B cell (primary cell): ENCODE measurements around the gene SLC22A12. TPM values are rescaled to one million over a fixed set of nuclear protein-coding genes. Genes with fewer than 3 reads are reported as not detected.

Experiments
- ATAC-seq: fragments of 200-7000 bp; cut with Tn5 transposase; one replicate; pipeline ENCODE4 v1.10.0; 2021; ENCODE audit warnings: low read depth, mild to moderate bottlenecking, moderate number of reproducible peaks, moderate library complexity
- CTCF ChIA-PET: fragments of 350-600 bp; sonication (Branson Sonifier 250); formaldehyde crosslinking; loops from one replicate; lab custom pipeline; 2021; ENCODE audit warnings: antibody characterized with exemption, inconsistent platforms; lab: Charles Lee
- POLR2A ChIA-PET: fragments of 350-600 bp; sonication (Branson Sonifier 250); formaldehyde crosslinking; loops from one replicate; lab custom pipeline; 2021; ENCODE audit warnings: antibody characterized with exemption; lab: Charles Lee
- DNase-seq: peaks from one replicate; pipeline ENCODE4 v3.0.0; 2013
- H2AFZ ChIP-seq: 2 replicates; pipeline ENCODE4 v1.6.1; 2012; ENCODE audit warnings: mild to moderate bottlenecking, low read depth, low read length; ENCODE audit not compliant: insufficient read depth, poor library complexity, severe bottlenecking
- H3K27ac ChIP-seq, 2 donors: 1 replicate in 1 of 2; 2 replicates in 1 of 2; pipeline ENCODE4 v1.5.1; 2012 to 2013; ENCODE audit warnings: low read length in 2 of 2, mild to moderate bottlenecking in 2 of 2, moderate library complexity in 1 of 2
- H3K27me3 ChIP-seq, 4 experiments: fragments of 200-600 bp in 1 of 4; sonication (generic) in 1 of 4; replicated peaks in 1 of 4; 1 replicate in 2 of 4; 2 replicates in 2 of 4; pipeline versions ENCODE4 v1.6.1 to v1.7.0; 2013 to 2016; ENCODE audit warnings: low read length in 3 of 4, mild to moderate bottlenecking in 2 of 4, mixed read lengths in 1 of 4, moderate library complexity in 1 of 4; ENCODE audit not compliant: insufficient read depth in 4 of 4, control insufficient read depth in 3 of 4; ENCODE audit errors: control extremely low read depth in 1 of 4
- H3K36me3 ChIP-seq, 2 experiments: replicated peaks in 1 of 2; 1 replicate in 1 of 2; 2 replicates in 1 of 2; pipeline versions ENCODE4 v1.6.1 to v1.7.1; 2013; ENCODE audit warnings: low read length in 1 of 2; ENCODE audit not compliant: insufficient read depth in 2 of 2, control insufficient read depth in 1 of 2; ENCODE audit errors: control extremely low read depth in 1 of 2, extremely low read depth in 1 of 2
- H3K4me1 ChIP-seq, 2 donors: fragments of 200-600 bp in 1 of 2; sonication (generic) in 1 of 2; 1 replicate in 1 of 2; 2 replicates in 1 of 2; pipeline versions ENCODE4 v1.5.1 to v1.6.1; 2013 to 2017; ENCODE audit warnings: low read length in 2 of 2; ENCODE audit not compliant: control insufficient read depth in 2 of 2, insufficient read depth in 2 of 2
- H3K4me2 ChIP-seq: replicated peaks from 2 replicates; pipeline ENCODE3; 2012; ENCODE audit warnings: mild to moderate bottlenecking, low read depth, low read length; ENCODE audit not compliant: poor library complexity, severe bottlenecking
- H3K4me3 ChIP-seq, 5 experiments: fragments of 200-600 bp in 1 of 5; sonication (generic) in 1 of 5; 1 replicate in 3 of 5; 2 replicates in 2 of 5; pipeline versions ENCODE4 v1.5.1 to v1.7.0; 2011 to 2016; ENCODE audit warnings: low read length in 4 of 5, mild to moderate bottlenecking in 4 of 5, low read depth in 2 of 5, control low read depth in 1 of 5, moderate library complexity in 1 of 5; ENCODE audit not compliant: insufficient read depth in 1 of 5; ENCODE audit errors: control extremely low read depth in 1 of 5, extremely low read depth in 1 of 5
- H3K79me2 ChIP-seq: fragments of 200-600 bp; sonication (generic); one replicate; pipeline ENCODE4 v1.6.0; 2016; ENCODE audit warnings: low read length; ENCODE audit not compliant: control insufficient read depth, insufficient read depth
- H3K9ac ChIP-seq: fragments of 200-600 bp; sonication (generic); 2 replicates; pipeline ENCODE4 v1.6.1; 2017; ENCODE audit warnings: mild to moderate bottlenecking, low read length, moderate library complexity
- H3K9me3 ChIP-seq, 3 donors: one replicate each; pipeline versions ENCODE4 v1.6.1 to v1.7.1; 2013; ENCODE audit warnings: low read length in 2 of 3; ENCODE audit not compliant: control insufficient read depth in 2 of 3, insufficient read depth in 1 of 3; ENCODE audit errors: control extremely low read depth in 1 of 3
- H4K20me1 ChIP-seq: 2 replicates; pipeline ENCODE4 v1.6.0; 2012; ENCODE audit warnings: mild to moderate bottlenecking, low read length; ENCODE audit not compliant: insufficient read depth, control insufficient read depth, poor library complexity, severe bottlenecking
- H3K27ac Mint-ChIP-seq: one replicate; pipeline ENCODE4 v1.8.0; 2021; ENCODE audit warnings: mixed read lengths
- H3K27me3 Mint-ChIP-seq: one replicate; pipeline ENCODE4 v1.8.0; 2021; ENCODE audit warnings: mixed read lengths
- H3K4me1 Mint-ChIP-seq: one replicate; pipeline ENCODE4 v1.8.0; 2021; ENCODE audit warnings: mixed read lengths
- H3K4me3 Mint-ChIP-seq: one replicate; pipeline ENCODE4 v1.8.0; 2021; ENCODE audit warnings: mixed read lengths
- H3K9me3 Mint-ChIP-seq: one replicate; pipeline ENCODE4 v1.8.0; 2022; ENCODE audit warnings: mixed read lengths; ENCODE audit not compliant: insufficient read depth
- EZH2 ChIP-seq: IDR thresholded peaks from 2 replicates; pipeline ENCODE4 v1.6.1; 2012; ENCODE audit warnings: borderline replicate concordance, low read depth, mild to moderate bottlenecking, moderate library complexity, low read length; ENCODE audit not compliant: insufficient read depth, poor library complexity, severe bottlenecking
- WGBS: methylation state at CpG from one replicate; pipeline ENCODE4 v1.1.5; 2013; ENCODE audit warnings: missing lambda C conversion rate; ENCODE audit not compliant: insufficient coverage; 5-methylcytosine and 5-hydroxymethylcytosine counted together
- intact Hi-C: fragments of 100-400 bp; cut with micrococcal nuclease; formaldehyde crosslinking; loops from one replicate; pipeline ENCODE4 v1.10.0; 2022
- polyA plus RNA-seq: library from polyadenylated mRNA; depleted of rRNA; stranded (reverse); fragments of >200 nt; gene quantifications from 2 replicates; pipeline ENCODE4 v1.2.3, GENCODE V29; 2012
- total RNA-seq, 2 donors: library from RNA; stranded (reverse); fragments of 120-200 nt in 1 of 2; gene quantifications; 1 replicate in 1 of 2; 2 replicates in 1 of 2; pipeline versions ENCODE4 v1.2.3 to v1.2.4, GENCODE V29; 2013 to 2022
- TF ChIP-seq, protein P1 (sequence below): fragments of 200-600 bp; IDR thresholded peaks from one replicate; pipeline ENCODE4 v1.8.0; 2022; ENCODE audit warnings: antibody characterized with exemption, mild to moderate bottlenecking

SLC22A12 gene
- total and polyA plus RNA-seq, 2 donors (not counting 1 experiment from before 2014, with no cell fraction given): not detected

GRCh38 chr11:64559351-64560138, 31.5 kb upstream of the SLC22A12 start:
- Histone ChIP-seq H3K4me3 (no peak overlapping the region), H3K4me2 (no peak overlapping the region), H3K79me2 (no peaks in the 10 kb centered on the region), H3K36me3 (no peaks in the 10 kb centered on the region), H3K9me3 (no peaks in the 10 kb centered on the region), H2AFZ (no peak overlapping the region), H3K4me1 (peaks cover 10 to 15% of the 10 kb centered on the region in 2 donors), H3K9ac (no peak overlapping the region), H3K27ac (no peak overlapping the region), H4K20me1 (no peaks in the 10 kb centered on the region), H3K27me3 (no peaks in the 10 kb centered on the region)
- Mint-ChIP-seq H3K27ac (no peak overlapping the region), H3K9me3 (no peaks in the 10 kb centered on the region), H3K27me3 (peaks cover 11% of the 10 kb centered on the region), H3K4me1 (peaks cover 7% of the 10 kb centered on the region), H3K4me3 (no peak overlapping the region)
- no peak for DNase-seq
- 90% methylated on average over 16 of the region's 19 CpGs for WGBS
- POLR2A ChIA-PET: no interaction called here
- CTCF ChIA-PET: no interaction called here
- TF ChIP-seq, protein P1, sequence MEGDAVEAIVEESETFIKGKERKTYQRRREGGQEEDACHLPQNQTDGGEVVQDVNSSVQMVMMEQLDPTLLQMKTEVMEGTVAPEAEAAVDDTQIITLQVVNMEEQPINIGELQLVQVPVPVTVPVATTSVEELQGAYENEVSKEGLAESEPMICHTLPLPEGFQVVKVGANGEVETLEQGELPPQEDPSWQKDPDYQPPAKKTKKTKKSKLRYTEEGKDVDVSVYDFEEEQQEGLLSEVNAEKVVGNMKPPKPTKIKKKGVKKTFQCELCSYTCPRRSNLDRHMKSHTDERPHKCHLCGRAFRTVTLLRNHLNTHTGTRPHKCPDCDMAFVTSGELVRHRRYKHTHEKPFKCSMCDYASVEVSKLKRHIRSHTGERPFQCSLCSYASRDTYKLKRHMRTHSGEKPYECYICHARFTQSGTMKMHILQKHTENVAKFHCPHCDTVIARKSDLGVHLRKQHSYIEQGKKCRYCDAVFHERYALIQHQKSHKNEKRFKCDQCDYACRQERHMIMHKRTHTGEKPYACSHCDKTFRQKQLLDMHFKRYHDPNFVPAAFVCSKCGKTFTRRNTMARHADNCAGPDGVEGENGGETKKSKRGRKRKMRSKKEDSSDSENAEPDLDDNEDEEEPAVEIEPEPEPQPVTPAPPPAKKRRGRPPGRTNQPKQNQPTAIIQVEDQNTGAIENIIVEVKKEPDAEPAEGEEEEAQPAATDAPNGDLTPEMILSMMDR: no peak
- TF ChIP-seq EZH2: no peak
- intact Hi-C loops: no loop called here
- no peak for ATAC-seq

- Histone ChIP-seq H3K27me3 (no peaks in the 10 kb centered on the region), H3K27ac (no peak overlapping the region), H3K4me2 (no peak overlapping the region), H3K4me1 (peaks cover 2 to 8% of the 10 kb centered on the region in 2 donors), H3K79me2 (no peaks in the 10 kb centered on the region), H2AFZ (no peak overlapping the region), H3K4me3 (no peak overlapping the region), H3K9me3 (no peaks in the 10 kb centered on the region), H4K20me1 (no peaks in the 10 kb centered on the region), H3K9ac (no peak overlapping the region), H3K36me3 (no peaks in the 10 kb centered on the region)
- ATAC-seq (no peak), DNase-seq (no peak)
- Mint-ChIP-seq H3K27ac (no peak overlapping the region), H3K4me3 (no peak overlapping the region), H3K4me1 (peaks cover 1% of the 10 kb centered on the region), H3K27me3 (peaks cover 11% of the 10 kb centered on the region), H3K9me3 (no peaks in the 10 kb centered on the region)
- WGBS: 89% methylated on average over 15 of the region's 15 CpGs
- intact Hi-C loops: no loop called here
- TF ChIP-seq, protein P1: no peak
- TF ChIP-seq EZH2: no peak
- ChIA-PET POLR2A (no interaction called here), CTCF (no interaction called here)
These were observed 30.8 kb upstream of the SLC22A12 start for GRCh38 chr11:64560139-64560771.
